OCI-LY7 (cell line): ENCODE results near the gene TRIM71.

Experiments
- CTCF ChIP-seq: fragments of 200-600 bp; sonication (generic); conservative IDR thresholded peaks from 2 replicates; pipeline ENCODE4 v1.5.1; 2014; ENCODE audit warnings: mild to moderate bottlenecking, antibody characterized with exemption, low read length, moderate library complexity, mixed read lengths
- EZH2phosphoT487 ChIP-seq: fragments of 200-600 bp; sonication (generic); IDR thresholded peaks from 2 replicates; pipeline ENCODE4 v1.6.1; 2018; ENCODE audit warnings: low read depth, borderline replicate concordance, mild to moderate bottlenecking, mixed run types, antibody characterized with exemption, low read length, moderate library complexity, mixed read lengths

DNA sequence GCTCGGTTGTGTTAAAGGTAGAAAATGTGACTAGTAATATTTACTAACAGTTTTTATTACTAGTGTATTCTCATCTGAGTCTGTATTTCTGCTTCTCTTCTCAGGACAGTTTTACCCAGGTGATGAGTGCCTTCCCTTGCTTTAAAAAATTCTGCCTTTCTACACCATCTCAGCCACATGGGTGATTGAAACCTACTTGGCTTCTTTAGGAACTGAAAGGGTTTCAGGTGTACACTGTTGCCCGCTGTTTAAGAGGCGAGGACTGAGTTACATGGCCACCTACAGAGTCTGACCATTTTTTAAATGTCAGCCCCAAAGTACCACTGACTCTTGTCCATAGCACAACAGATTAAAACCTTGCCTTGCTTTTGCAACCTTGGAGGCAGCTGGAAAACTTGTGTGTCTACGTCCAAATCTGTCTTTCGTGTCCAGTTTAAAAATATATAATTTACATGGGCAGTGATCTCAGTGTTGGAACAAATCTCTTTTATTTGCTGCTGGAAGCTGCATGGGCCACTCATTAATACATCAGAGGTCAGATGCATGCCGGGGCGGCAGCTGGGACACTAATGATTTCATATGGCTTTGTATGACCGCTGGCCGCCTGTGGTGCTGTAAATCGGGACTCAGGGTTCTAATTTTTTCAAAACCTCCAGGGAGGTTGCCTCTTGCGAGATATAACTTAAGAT, 44.6 kb downstream of the TRIM71 start:
- TF ChIP-seq CTCF, result no peak
- TF ChIP-seq EZH2phosphoT487, result no peak
